ENCODE results near the gene LHX8. TPM values are rescaled to one million over a fixed set of nuclear protein-coding genes. Genes with fewer than 3 reads are reported as not detected.
"Not testable (repeated sequence)": the region's sequence is repeated elsewhere in the genome, so short reads cannot be mapped to it uniquely, and the experiment has no call there.

Gene LHX8
- total RNA-seq, 2 donors from 2014 or later, result not detected

DNA sequence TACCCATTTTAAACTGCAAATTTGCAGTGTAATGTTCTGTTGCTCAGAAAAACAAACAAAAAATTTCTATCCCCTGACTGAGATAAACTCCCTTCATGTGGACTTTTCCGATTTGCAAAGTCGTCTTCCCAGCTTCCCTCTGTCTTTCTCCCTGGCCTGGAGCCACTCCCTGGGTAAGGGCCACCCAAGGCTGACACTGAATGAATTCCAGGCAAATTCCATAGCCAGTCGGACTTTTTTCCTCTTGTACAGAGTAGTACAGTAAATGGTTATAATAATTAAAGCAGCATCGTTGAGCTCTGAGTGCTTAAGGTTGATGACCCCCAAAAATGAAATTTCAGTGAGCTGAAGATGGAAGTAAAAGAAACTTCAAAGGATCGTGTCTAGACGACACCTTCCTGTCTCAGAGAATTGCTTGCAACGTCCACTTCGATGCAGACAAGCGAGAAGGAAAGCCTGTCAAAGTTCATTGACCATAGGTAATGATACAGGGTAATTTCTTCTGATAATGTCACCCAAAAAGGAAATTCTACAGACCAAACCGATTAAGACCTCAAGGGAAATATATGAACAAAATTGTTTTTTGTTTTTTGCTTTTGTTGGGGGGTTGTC is 33.6 kb upstream of the LHX8 start:
- Histone ChIP-seq H3K27me3 (ENCODE audit: control insufficient read depth, insufficient read depth, low read length, poor library complexity, severe bottlenecking) (no peaks in the 10 kb centered on the region), H3K9me3 (ENCODE audit: control insufficient read depth, low read length) (no peaks in the 10 kb centered on the region), H3K9ac (ENCODE audit: extremely low read depth, low read length, poor library complexity, severe bottlenecking) (no peak overlapping the region), H3K36me3 (ENCODE audit: control insufficient read depth, insufficient read depth, low read length) (no peaks in the 10 kb centered on the region), H3K4me3 (ENCODE audit: low read length) (no peak overlapping the region), H3K27ac (ENCODE audit: low read depth, low read length) (no peak overlapping the region), H3K4me1 (ENCODE audit: control insufficient read depth, insufficient read depth, low read length) (no peaks in the 10 kb centered on the region)
- no peaks in the 10 kb centered on the region for H3K36me3 Mint-ChIP-seq (ENCODE audit: low read depth)
- TF ChIP-seq, protein P1, sequence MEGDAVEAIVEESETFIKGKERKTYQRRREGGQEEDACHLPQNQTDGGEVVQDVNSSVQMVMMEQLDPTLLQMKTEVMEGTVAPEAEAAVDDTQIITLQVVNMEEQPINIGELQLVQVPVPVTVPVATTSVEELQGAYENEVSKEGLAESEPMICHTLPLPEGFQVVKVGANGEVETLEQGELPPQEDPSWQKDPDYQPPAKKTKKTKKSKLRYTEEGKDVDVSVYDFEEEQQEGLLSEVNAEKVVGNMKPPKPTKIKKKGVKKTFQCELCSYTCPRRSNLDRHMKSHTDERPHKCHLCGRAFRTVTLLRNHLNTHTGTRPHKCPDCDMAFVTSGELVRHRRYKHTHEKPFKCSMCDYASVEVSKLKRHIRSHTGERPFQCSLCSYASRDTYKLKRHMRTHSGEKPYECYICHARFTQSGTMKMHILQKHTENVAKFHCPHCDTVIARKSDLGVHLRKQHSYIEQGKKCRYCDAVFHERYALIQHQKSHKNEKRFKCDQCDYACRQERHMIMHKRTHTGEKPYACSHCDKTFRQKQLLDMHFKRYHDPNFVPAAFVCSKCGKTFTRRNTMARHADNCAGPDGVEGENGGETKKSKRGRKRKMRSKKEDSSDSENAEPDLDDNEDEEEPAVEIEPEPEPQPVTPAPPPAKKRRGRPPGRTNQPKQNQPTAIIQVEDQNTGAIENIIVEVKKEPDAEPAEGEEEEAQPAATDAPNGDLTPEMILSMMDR (conservative IDR thresholded peaks at IDR 0.05), result no peak
- peaks cover 8% of the 10 kb centered on the region for H3K4me1 Mint-ChIP-seq
- H3K27me3 Mint-ChIP-seq (ENCODE audit: insufficient read depth), result peaks cover 4% of the 10 kb centered on the region
- no peaks in the 10 kb centered on the region for H3K9me3 Mint-ChIP-seq
- no peak for DNase-seq
- H3K27ac Mint-ChIP-seq, result no peak overlapping the region
- H3K4me3 Mint-ChIP-seq, result no peak overlapping the region
- WGBS, 2 experiments (ENCODE audit: insufficient coverage in 1 of 2, insufficient read length in 1 of 2), result 79 to 89% methylated on average over 7 to 10 of the region's 10 CpGs

DNA sequence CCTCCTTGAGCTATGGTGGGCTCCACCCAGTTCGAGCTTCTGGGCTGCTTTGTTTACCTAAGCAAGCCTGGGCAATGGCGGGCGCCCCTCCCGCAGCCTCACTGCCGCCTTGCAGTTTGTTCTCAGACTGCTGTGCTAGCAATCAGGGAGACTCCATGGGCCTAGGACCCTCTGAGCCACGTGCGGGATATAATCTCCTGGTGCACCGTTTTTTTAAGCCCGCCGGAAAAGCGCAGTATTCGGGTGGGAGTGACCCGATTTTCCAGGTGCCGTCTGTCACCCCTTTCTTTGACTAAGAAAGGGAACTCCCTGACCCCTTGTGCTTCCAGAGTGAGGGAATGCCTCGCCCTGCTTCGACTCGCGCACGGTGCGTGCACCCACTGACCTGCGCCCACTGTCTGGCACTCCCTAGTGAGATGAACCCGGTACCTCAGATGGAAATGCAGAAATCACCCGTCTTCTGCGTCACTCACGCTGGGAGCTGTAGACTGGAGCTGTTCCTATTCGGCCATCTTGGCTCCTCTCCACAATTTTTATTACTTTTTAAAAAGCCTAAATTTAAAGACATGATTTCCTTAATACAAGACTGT is 21.7 kb upstream of the LHX8 start:
- H3K27me3 Mint-ChIP-seq (ENCODE audit: insufficient read depth), result peaks cover 16% of the 10 kb centered on the region
- H3K9me3 Mint-ChIP-seq; H3K36me3 ChIP-seq (ENCODE audit: control insufficient read depth, insufficient read depth, low read length); H3K27ac ChIP-seq (ENCODE audit: low read depth, low read length); H3K9ac ChIP-seq (ENCODE audit: extremely low read depth, low read length, poor library complexity, severe bottlenecking); DNase-seq; H3K4me1 ChIP-seq (ENCODE audit: control insufficient read depth, insufficient read depth, low read length); H3K4me1 Mint-ChIP-seq; H3K9me3 ChIP-seq (ENCODE audit: control insufficient read depth, low read length); H3K4me3 Mint-ChIP-seq; H3K4me3 ChIP-seq (ENCODE audit: low read length); H3K27ac Mint-ChIP-seq; H3K36me3 Mint-ChIP-seq (ENCODE audit: low read depth): not testable (repeated sequence)
- peaks cover 14% of the 10 kb centered on the region for H3K27me3 ChIP-seq (ENCODE audit: control insufficient read depth, insufficient read depth, low read length, poor library complexity, severe bottlenecking)
- WGBS, 2 experiments (ENCODE audit: insufficient coverage in 1 of 2, insufficient read length in 1 of 2), result 60 to 94% methylated on average over 1 to 26 of the region's 26 CpGs

DNA sequence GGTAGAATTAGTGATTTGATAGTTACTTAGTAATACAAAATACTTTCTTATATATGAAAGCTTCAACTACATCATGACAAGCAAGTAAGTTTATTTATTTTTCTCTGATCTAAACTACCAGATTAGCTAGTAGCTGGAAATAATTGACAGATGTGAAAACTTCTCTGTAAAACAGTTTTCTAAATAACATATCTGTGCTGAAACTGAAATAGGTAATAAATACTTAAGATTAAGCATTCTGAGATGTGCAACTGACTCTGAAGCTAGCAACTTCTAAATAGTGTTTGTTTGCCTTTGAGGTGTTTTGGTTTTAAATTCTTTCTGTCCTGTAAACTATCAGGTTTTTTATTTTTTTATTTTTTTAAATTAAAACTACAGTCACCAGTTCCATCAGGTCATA is 18.5 kb upstream of the LHX8 start:
- H3K4me1 Mint-ChIP-seq, result peaks cover 11% of the 10 kb centered on the region
- no peak for DNase-seq
- Histone ChIP-seq H3K4me3 (ENCODE audit: low read length) (no peak overlapping the region), H3K36me3 (ENCODE audit: control insufficient read depth, insufficient read depth, low read length) (no peaks in the 10 kb centered on the region), H3K9me3 (ENCODE audit: control insufficient read depth, low read length) (no peaks in the 10 kb centered on the region), H3K9ac (ENCODE audit: extremely low read depth, low read length, poor library complexity, severe bottlenecking) (no peak overlapping the region), H3K27ac (ENCODE audit: low read depth, low read length) (no peak overlapping the region), H3K4me1 (ENCODE audit: control insufficient read depth, insufficient read depth, low read length) (no peaks in the 10 kb centered on the region), H3K27me3 (ENCODE audit: control insufficient read depth, insufficient read depth, low read length, poor library complexity, severe bottlenecking) (peaks cover 16% of the 10 kb centered on the region)
- H3K4me3 Mint-ChIP-seq, result no peak overlapping the region
- H3K27ac Mint-ChIP-seq, result no peak overlapping the region
- H3K27me3 Mint-ChIP-seq (ENCODE audit: insufficient read depth), result peaks cover 26% of the 10 kb centered on the region
- TF ChIP-seq, protein P1 (conservative IDR thresholded peaks at IDR 0.05), result no peak
- no peaks in the 10 kb centered on the region for H3K36me3 Mint-ChIP-seq (ENCODE audit: low read depth)
- peaks cover 2% of the 10 kb centered on the region for H3K9me3 Mint-ChIP-seq

All from endodermal cell (in vitro differentiated cells).